ENCODE measurements around the gene LDHD.

DNA sequence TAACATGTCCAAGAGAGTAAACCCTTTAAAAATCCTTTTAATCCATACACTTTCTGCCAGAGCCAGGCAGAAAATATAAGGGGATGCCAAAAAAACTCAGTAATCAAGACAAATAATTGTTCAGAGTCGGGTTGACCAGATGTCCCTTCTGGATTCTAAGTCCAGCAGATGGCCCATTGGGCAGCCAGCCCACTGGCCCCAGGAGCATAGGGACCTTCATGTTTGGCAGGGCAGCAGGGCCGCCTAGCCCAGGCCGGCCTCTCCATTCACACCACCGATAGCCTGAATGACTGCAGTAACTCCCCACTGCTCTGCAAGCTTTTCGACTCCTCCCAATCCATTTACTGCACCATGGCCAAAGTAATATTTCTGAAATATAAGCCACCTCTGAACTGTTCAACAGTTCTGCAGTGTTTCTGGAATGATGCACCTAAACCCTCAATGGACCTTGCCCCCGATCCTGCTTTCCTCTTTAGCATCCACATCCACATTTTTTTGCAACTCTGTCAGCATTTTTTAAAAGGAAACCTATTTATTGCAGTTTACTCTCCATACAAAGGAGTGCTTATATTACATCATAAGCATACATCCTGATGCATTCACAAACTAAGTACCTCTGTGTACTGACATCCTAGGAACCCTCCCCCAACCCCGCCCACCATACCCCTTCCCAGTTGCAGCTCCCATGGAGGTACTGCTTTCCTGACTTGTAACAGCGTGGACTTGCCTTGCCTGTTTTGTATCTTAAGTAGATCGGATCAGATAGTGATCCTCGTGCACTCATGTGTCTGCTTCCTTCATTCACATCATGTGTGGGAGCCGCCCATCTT lies 46.4 kb downstream of the LDHD start:
- TF ChIP-seq, protein P1, sequence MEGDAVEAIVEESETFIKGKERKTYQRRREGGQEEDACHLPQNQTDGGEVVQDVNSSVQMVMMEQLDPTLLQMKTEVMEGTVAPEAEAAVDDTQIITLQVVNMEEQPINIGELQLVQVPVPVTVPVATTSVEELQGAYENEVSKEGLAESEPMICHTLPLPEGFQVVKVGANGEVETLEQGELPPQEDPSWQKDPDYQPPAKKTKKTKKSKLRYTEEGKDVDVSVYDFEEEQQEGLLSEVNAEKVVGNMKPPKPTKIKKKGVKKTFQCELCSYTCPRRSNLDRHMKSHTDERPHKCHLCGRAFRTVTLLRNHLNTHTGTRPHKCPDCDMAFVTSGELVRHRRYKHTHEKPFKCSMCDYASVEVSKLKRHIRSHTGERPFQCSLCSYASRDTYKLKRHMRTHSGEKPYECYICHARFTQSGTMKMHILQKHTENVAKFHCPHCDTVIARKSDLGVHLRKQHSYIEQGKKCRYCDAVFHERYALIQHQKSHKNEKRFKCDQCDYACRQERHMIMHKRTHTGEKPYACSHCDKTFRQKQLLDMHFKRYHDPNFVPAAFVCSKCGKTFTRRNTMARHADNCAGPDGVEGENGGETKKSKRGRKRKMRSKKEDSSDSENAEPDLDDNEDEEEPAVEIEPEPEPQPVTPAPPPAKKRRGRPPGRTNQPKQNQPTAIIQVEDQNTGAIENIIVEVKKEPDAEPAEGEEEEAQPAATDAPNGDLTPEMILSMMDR (IDR thresholded peaks at IDR 0.05): no peak
- TF ChIP-seq POLR2A (IDR thresholded peaks at IDR 0.05): no peak

Measured in Peyer's patch (tissue), 4 donors.